B cell (primary cell): ENCODE data around the gene WBP11. TPM values are rescaled to one million over a fixed set of nuclear protein-coding genes. Genes with fewer than 3 reads are reported as not detected.

Experiments
- ATAC-seq: fragments of 200-7000 bp; cut with Tn5 transposase; one replicate; pipeline ENCODE4 v1.10.0; 2021; ENCODE audit warnings: low read depth, mild to moderate bottlenecking, moderate number of reproducible peaks, moderate library complexity
- CTCF ChIA-PET: fragments of 350-600 bp; sonication (Branson Sonifier 250); formaldehyde crosslinking; loops from one replicate; lab custom pipeline; 2021; ENCODE audit warnings: antibody characterized with exemption, inconsistent platforms; lab: Charles Lee
- POLR2A ChIA-PET: fragments of 350-600 bp; sonication (Branson Sonifier 250); formaldehyde crosslinking; loops from one replicate; lab custom pipeline; 2021; ENCODE audit warnings: antibody characterized with exemption; lab: Charles Lee
- DNase-seq: peaks from one replicate; pipeline ENCODE4 v3.0.0; 2013
- H2AFZ ChIP-seq: 2 replicates; pipeline ENCODE4 v1.6.1; 2012; ENCODE audit warnings: mild to moderate bottlenecking, low read depth, low read length; ENCODE audit not compliant: insufficient read depth, poor library complexity, severe bottlenecking
- H3K27ac ChIP-seq, 2 donors: 1 replicate in 1 of 2; 2 replicates in 1 of 2; pipeline ENCODE4 v1.5.1; 2012 to 2013; ENCODE audit warnings: low read length in 2 of 2, mild to moderate bottlenecking in 2 of 2, moderate library complexity in 1 of 2
- H3K27me3 ChIP-seq, 4 experiments: fragments of 200-600 bp in 1 of 4; sonication (generic) in 1 of 4; replicated peaks in 1 of 4; 1 replicate in 2 of 4; 2 replicates in 2 of 4; pipeline versions ENCODE4 v1.6.1 to v1.7.0; 2013 to 2016; ENCODE audit warnings: low read length in 3 of 4, mild to moderate bottlenecking in 2 of 4, mixed read lengths in 1 of 4, moderate library complexity in 1 of 4; ENCODE audit not compliant: insufficient read depth in 4 of 4, control insufficient read depth in 3 of 4; ENCODE audit errors: control extremely low read depth in 1 of 4
- H3K36me3 ChIP-seq, 2 experiments: replicated peaks in 1 of 2; 1 replicate in 1 of 2; 2 replicates in 1 of 2; pipeline versions ENCODE4 v1.6.1 to v1.7.1; 2013; ENCODE audit warnings: low read length in 1 of 2; ENCODE audit not compliant: insufficient read depth in 2 of 2, control insufficient read depth in 1 of 2; ENCODE audit errors: control extremely low read depth in 1 of 2, extremely low read depth in 1 of 2
- H3K4me1 ChIP-seq, 2 donors: fragments of 200-600 bp in 1 of 2; sonication (generic) in 1 of 2; 1 replicate in 1 of 2; 2 replicates in 1 of 2; pipeline versions ENCODE4 v1.5.1 to v1.6.1; 2013 to 2017; ENCODE audit warnings: low read length in 2 of 2; ENCODE audit not compliant: control insufficient read depth in 2 of 2, insufficient read depth in 2 of 2
- H3K4me2 ChIP-seq: replicated peaks from 2 replicates; pipeline ENCODE3; 2012; ENCODE audit warnings: mild to moderate bottlenecking, low read depth, low read length; ENCODE audit not compliant: poor library complexity, severe bottlenecking
- H3K4me3 ChIP-seq, 5 experiments: fragments of 200-600 bp in 1 of 5; sonication (generic) in 1 of 5; 1 replicate in 3 of 5; 2 replicates in 2 of 5; pipeline versions ENCODE4 v1.5.1 to v1.7.0; 2011 to 2016; ENCODE audit warnings: low read length in 4 of 5, mild to moderate bottlenecking in 4 of 5, low read depth in 2 of 5, control low read depth in 1 of 5, moderate library complexity in 1 of 5; ENCODE audit not compliant: insufficient read depth in 1 of 5; ENCODE audit errors: control extremely low read depth in 1 of 5, extremely low read depth in 1 of 5
- H3K79me2 ChIP-seq: fragments of 200-600 bp; sonication (generic); one replicate; pipeline ENCODE4 v1.6.0; 2016; ENCODE audit warnings: low read length; ENCODE audit not compliant: control insufficient read depth, insufficient read depth
- H3K9ac ChIP-seq: fragments of 200-600 bp; sonication (generic); 2 replicates; pipeline ENCODE4 v1.6.1; 2017; ENCODE audit warnings: mild to moderate bottlenecking, low read length, moderate library complexity
- H3K9me3 ChIP-seq, 3 donors: one replicate each; pipeline versions ENCODE4 v1.6.1 to v1.7.1; 2013; ENCODE audit warnings: low read length in 2 of 3; ENCODE audit not compliant: control insufficient read depth in 2 of 3, insufficient read depth in 1 of 3; ENCODE audit errors: control extremely low read depth in 1 of 3
- H4K20me1 ChIP-seq: 2 replicates; pipeline ENCODE4 v1.6.0; 2012; ENCODE audit warnings: mild to moderate bottlenecking, low read length; ENCODE audit not compliant: insufficient read depth, control insufficient read depth, poor library complexity, severe bottlenecking
- H3K27ac Mint-ChIP-seq: one replicate; pipeline ENCODE4 v1.8.0; 2021; ENCODE audit warnings: mixed read lengths
- H3K27me3 Mint-ChIP-seq: one replicate; pipeline ENCODE4 v1.8.0; 2021; ENCODE audit warnings: mixed read lengths
- H3K4me1 Mint-ChIP-seq: one replicate; pipeline ENCODE4 v1.8.0; 2021; ENCODE audit warnings: mixed read lengths
- H3K4me3 Mint-ChIP-seq: one replicate; pipeline ENCODE4 v1.8.0; 2021; ENCODE audit warnings: mixed read lengths
- H3K9me3 Mint-ChIP-seq: one replicate; pipeline ENCODE4 v1.8.0; 2022; ENCODE audit warnings: mixed read lengths; ENCODE audit not compliant: insufficient read depth
- EZH2 ChIP-seq: IDR thresholded peaks from 2 replicates; pipeline ENCODE4 v1.6.1; 2012; ENCODE audit warnings: borderline replicate concordance, low read depth, mild to moderate bottlenecking, moderate library complexity, low read length; ENCODE audit not compliant: insufficient read depth, poor library complexity, severe bottlenecking
- WGBS: methylation state at CpG from one replicate; pipeline ENCODE4 v1.1.5; 2013; ENCODE audit warnings: missing lambda C conversion rate; ENCODE audit not compliant: insufficient coverage; 5-methylcytosine and 5-hydroxymethylcytosine counted together
- intact Hi-C: fragments of 100-400 bp; cut with micrococcal nuclease; formaldehyde crosslinking; loops from one replicate; pipeline ENCODE4 v1.10.0; 2022
- polyA plus RNA-seq: library from polyadenylated mRNA; depleted of rRNA; stranded (reverse); fragments of >200 nt; gene quantifications from 2 replicates; pipeline ENCODE4 v1.2.3, GENCODE V29; 2012
- total RNA-seq, 2 donors: library from RNA; stranded (reverse); fragments of 120-200 nt in 1 of 2; gene quantifications; 1 replicate in 1 of 2; 2 replicates in 1 of 2; pipeline versions ENCODE4 v1.2.3 to v1.2.4, GENCODE V29; 2013 to 2022
- TF ChIP-seq, protein P1 (sequence below): fragments of 200-600 bp; IDR thresholded peaks from one replicate; pipeline ENCODE4 v1.8.0; 2022; ENCODE audit warnings: antibody characterized with exemption, mild to moderate bottlenecking

Gene WBP11
- total and polyA plus RNA-seq, 2 donors (not counting 1 experiment from before 2014, with no cell fraction given): 13.6 to 84.7 TPM

DNA sequence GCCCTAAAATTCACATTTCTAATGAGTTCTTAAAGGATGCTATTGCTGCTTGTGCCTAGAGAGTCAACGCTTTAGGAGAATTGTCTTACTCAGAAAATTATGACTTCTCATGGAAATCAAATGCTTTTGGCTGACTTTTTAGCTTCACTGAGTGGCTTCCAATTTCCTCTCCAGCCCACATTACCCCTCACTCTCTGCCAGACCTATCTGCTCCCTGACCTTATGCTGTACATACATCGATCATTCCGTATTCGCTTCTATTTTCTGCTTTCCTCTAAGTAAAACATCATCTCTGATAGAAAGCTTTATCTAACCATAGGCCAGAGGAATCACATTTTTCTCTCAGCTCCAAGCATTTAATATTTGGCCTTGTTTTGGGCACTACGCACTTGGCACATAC is 23.2 kb upstream of the WBP11 start:
- H3K4me3 Mint-ChIP-seq: no peak overlapping the region
- 100% methylated on average over 5 of the region's 5 CpGs for WGBS
- Histone ChIP-seq H3K4me1 (no peaks in the 10 kb centered on the region), H2AFZ (no peak overlapping the region), H3K4me2 (no peak overlapping the region), H3K36me3 (no peaks in the 10 kb centered on the region), H3K27ac (no peak overlapping the region), H3K4me3 (no peak overlapping the region), H3K9me3 (no peaks in the 10 kb centered on the region), H4K20me1 (no peaks in the 10 kb centered on the region), H3K79me2 (no peaks in the 10 kb centered on the region), H3K27me3 (no peaks in the 10 kb centered on the region), H3K9ac (no peak overlapping the region)
- POLR2A ChIA-PET: no interaction called here
- DNase-seq (no peak), ATAC-seq (no peak)
- H3K27me3 Mint-ChIP-seq: peaks cover 3% of the 10 kb centered on the region
- H3K27ac Mint-ChIP-seq: no peak overlapping the region
- no peaks in the 10 kb centered on the region for H3K4me1 Mint-ChIP-seq
- CTCF ChIA-PET: no interaction called here
- intact Hi-C loops: no loop called here
- H3K9me3 Mint-ChIP-seq: no peaks in the 10 kb centered on the region
- no peak for TF ChIP-seq EZH2
- TF ChIP-seq, protein P1, sequence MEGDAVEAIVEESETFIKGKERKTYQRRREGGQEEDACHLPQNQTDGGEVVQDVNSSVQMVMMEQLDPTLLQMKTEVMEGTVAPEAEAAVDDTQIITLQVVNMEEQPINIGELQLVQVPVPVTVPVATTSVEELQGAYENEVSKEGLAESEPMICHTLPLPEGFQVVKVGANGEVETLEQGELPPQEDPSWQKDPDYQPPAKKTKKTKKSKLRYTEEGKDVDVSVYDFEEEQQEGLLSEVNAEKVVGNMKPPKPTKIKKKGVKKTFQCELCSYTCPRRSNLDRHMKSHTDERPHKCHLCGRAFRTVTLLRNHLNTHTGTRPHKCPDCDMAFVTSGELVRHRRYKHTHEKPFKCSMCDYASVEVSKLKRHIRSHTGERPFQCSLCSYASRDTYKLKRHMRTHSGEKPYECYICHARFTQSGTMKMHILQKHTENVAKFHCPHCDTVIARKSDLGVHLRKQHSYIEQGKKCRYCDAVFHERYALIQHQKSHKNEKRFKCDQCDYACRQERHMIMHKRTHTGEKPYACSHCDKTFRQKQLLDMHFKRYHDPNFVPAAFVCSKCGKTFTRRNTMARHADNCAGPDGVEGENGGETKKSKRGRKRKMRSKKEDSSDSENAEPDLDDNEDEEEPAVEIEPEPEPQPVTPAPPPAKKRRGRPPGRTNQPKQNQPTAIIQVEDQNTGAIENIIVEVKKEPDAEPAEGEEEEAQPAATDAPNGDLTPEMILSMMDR: no peak

DNA sequence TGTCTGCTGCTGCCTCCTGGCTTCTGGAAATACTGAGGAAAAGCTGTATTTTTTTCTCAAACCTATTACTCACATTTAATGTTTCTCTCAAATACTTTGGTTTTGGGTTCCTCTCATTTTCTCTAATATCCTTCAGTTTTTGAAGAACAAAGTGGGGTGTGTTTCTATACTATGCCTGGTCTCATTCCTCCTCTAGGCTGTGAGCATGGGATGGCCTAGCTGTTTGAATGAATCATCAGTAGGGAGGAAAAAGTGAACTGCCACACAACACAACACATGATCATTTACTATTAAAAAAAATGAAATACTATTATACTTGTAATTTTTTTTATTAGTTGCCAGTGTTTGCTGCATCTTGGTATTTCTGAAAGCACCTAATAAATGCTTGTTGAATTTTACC is 22.0 kb upstream of the WBP11 start:
- no peaks in the 10 kb centered on the region for H3K27me3 ChIP-seq
- CTCF ChIA-PET: interaction anchor here (1.1 kb wide), 1 partner anchor 170 kb away, joined by 4 read pairs; no protein-coding TSS in a partner anchor
- no peak overlapping the region for H3K4me2 ChIP-seq
- H3K36me3 ChIP-seq: no peaks in the 10 kb centered on the region
- H3K4me1 ChIP-seq: no peaks in the 10 kb centered on the region
- intact Hi-C loops: no loop called here
- Mint-ChIP-seq H3K27ac (no peak overlapping the region), H3K4me1 (no peaks in the 10 kb centered on the region), H3K27me3 (peaks cover 4% of the 10 kb centered on the region), H3K9me3 (no peaks in the 10 kb centered on the region), H3K4me3 (no peak overlapping the region)
- H3K79me2 ChIP-seq: no peaks in the 10 kb centered on the region
- no peak for TF ChIP-seq EZH2
- TF ChIP-seq, protein P1: no peak
- ATAC-seq (no peak), DNase-seq (no peak)
- POLR2A ChIA-PET: no interaction called here
- no peak overlapping the region for H2AFZ ChIP-seq
- H4K20me1 ChIP-seq: no peaks in the 10 kb centered on the region
- H3K27ac ChIP-seq: no peak overlapping the region
- no peak overlapping the region for H3K9ac ChIP-seq
- no peak overlapping the region for H3K4me3 ChIP-seq
- H3K9me3 ChIP-seq: no peaks in the 10 kb centered on the region
